H9 (cell line): Measurements from ENCODE around the gene PRKD2. TPM values are rescaled to one million over a fixed set of nuclear protein-coding genes. Genes with fewer than 3 reads are reported as not detected.

Experiments used
- DNase-seq: peaks from one replicate; pipeline ENCODE4 v3.0.0-alpha.2; 2017
- H2AFZ ChIP-seq: one replicate; pipeline ENCODE4 v1.6.1; 2013; ENCODE audit warnings: mild to moderate bottlenecking, low read length, control low read depth, moderate library complexity
- H2AK5ac ChIP-seq: 2 replicates; pipeline ENCODE4 v1.6.1; 2013; ENCODE audit warnings: low read length, control low read depth, mixed read lengths; ENCODE audit not compliant: insufficient read length
- H2BK120ac ChIP-seq: one replicate; pipeline ENCODE4 v1.6.1; 2013; ENCODE audit warnings: low read depth, mild to moderate bottlenecking, low read length, control low read depth, inconsistent platforms; ENCODE audit not compliant: poor library complexity, severe bottlenecking
- H2BK12ac ChIP-seq: 2 replicates; pipeline ENCODE4 v1.6.1; 2013; ENCODE audit warnings: low read length, control low read depth, mixed read lengths, low read depth; ENCODE audit not compliant: insufficient read length
- H2BK15ac ChIP-seq: 2 replicates; pipeline ENCODE4 v1.6.1; 2013; ENCODE audit warnings: low read depth, low read length, control low read depth
- H2BK20ac ChIP-seq: one replicate; pipeline ENCODE4 v1.6.1; 2013; ENCODE audit warnings: low read depth, mild to moderate bottlenecking, low read length, control low read depth, inconsistent platforms; ENCODE audit not compliant: poor library complexity, severe bottlenecking
- H2BK5ac ChIP-seq: 2 replicates; pipeline ENCODE4 v1.6.1; 2013; ENCODE audit warnings: low read length, control low read depth, mixed read lengths; ENCODE audit not compliant: insufficient read length
- H3K14ac ChIP-seq: 2 replicates; pipeline ENCODE4 v1.6.1; 2013; ENCODE audit warnings: low read length, control low read depth; ENCODE audit not compliant: insufficient read depth
- H3K18ac ChIP-seq: 2 replicates; pipeline ENCODE4 v1.6.1; 2013; ENCODE audit warnings: low read depth, mild to moderate bottlenecking, mixed read lengths, low read length, control low read depth; ENCODE audit not compliant: insufficient read length
- H3K23ac ChIP-seq: 2 replicates; pipeline ENCODE4 v1.6.1; 2013; ENCODE audit warnings: low read length, control low read depth, mixed read lengths, low read depth; ENCODE audit not compliant: insufficient read length
- H3K23me2 ChIP-seq: 2 replicates; pipeline ENCODE4 v1.6.1; 2013; ENCODE audit warnings: low read depth, mild to moderate bottlenecking, mixed read lengths, low read length, control low read depth; ENCODE audit not compliant: insufficient read length, poor library complexity, severe bottlenecking
- H3K27ac ChIP-seq: 2 replicates; pipeline ENCODE4 v1.5.1; 2013; ENCODE audit warnings: low read length, control low read depth, mixed read lengths, low read depth; ENCODE audit not compliant: insufficient read length
- H3K27me3 ChIP-seq: 2 replicates; pipeline ENCODE4 v1.6.1; 2013; ENCODE audit warnings: low read length, control low read depth, inconsistent platforms; ENCODE audit not compliant: insufficient read depth
- H3K4ac ChIP-seq: 2 replicates; pipeline ENCODE4 v1.6.1; 2013; ENCODE audit warnings: low read depth, mild to moderate bottlenecking, control low read depth, inconsistent platforms, low read length, moderate library complexity
- H3K4me1 ChIP-seq: 2 replicates; pipeline ENCODE4 v1.6.1; 2013; ENCODE audit warnings: low read length, control low read depth, inconsistent platforms; ENCODE audit not compliant: insufficient read depth
- H3K4me2 ChIP-seq: 2 replicates; pipeline ENCODE4 v1.6.1; 2013; ENCODE audit warnings: low read length, control low read depth, mixed read lengths; ENCODE audit not compliant: insufficient read length, insufficient read depth
- H3K56ac ChIP-seq: 2 replicates; pipeline ENCODE4 v1.6.1; 2013; ENCODE audit warnings: low read depth, mild to moderate bottlenecking, mixed read lengths, low read length, control low read depth; ENCODE audit not compliant: insufficient read length
- H3K79me1 ChIP-seq: 2 replicates; pipeline ENCODE4 v1.6.1; 2013; ENCODE audit warnings: low read depth, mild to moderate bottlenecking, moderate library complexity, low read length, control low read depth, inconsistent platforms; ENCODE audit not compliant: insufficient read depth, poor library complexity, severe bottlenecking
- H3K79me2 ChIP-seq: 2 replicates; pipeline ENCODE4 v1.6.1; 2013; ENCODE audit warnings: low read length, control low read depth, inconsistent platforms; ENCODE audit not compliant: insufficient read depth
- H3K9ac ChIP-seq: 2 replicates; pipeline ENCODE4 v1.6.1; 2013; ENCODE audit warnings: low read length, control low read depth, mixed read lengths; ENCODE audit not compliant: insufficient read length; ENCODE audit errors: extremely low read depth
- H3K9me3 ChIP-seq: one replicate; pipeline ENCODE4 v1.6.1; 2013; ENCODE audit warnings: low read depth, low read length, inconsistent platforms; ENCODE audit not compliant: control insufficient read depth
- H3T11ph ChIP-seq: one replicate; pipeline ENCODE4 v1.6.1; 2013; ENCODE audit warnings: mild to moderate bottlenecking, low read length, control low read depth, inconsistent platforms
- H4K20me1 ChIP-seq: one replicate; pipeline ENCODE4 v1.6.1; 2013; ENCODE audit not compliant: control insufficient read depth, insufficient read length, insufficient read depth
- H4K5ac ChIP-seq: 2 replicates; pipeline ENCODE4 v1.6.1; 2013; ENCODE audit warnings: low read depth, mild to moderate bottlenecking, mixed read lengths, low read length, control low read depth; ENCODE audit not compliant: insufficient read length
- H4K8ac ChIP-seq: replicated peaks from 2 replicates; pipeline ENCODE4 v1.6.1; 2013; ENCODE audit warnings: low read length, control low read depth, mixed read lengths, low read depth; ENCODE audit not compliant: insufficient read length
- H4K91ac ChIP-seq: 2 replicates; pipeline ENCODE4 v1.6.1; 2013; ENCODE audit warnings: low read depth, mild to moderate bottlenecking, moderate library complexity, mixed read lengths, low read length, control low read depth; ENCODE audit not compliant: insufficient read length
- H3K27ac Mint-ChIP-seq, 3 experiments: 2 replicates in 2 of 3; 3 replicates in 1 of 3; pipeline ENCODE4 v1.8.0; 2020 to 2021; ENCODE audit warnings: mixed read lengths in 3 of 3, mild to moderate bottlenecking in 1 of 3, moderate library complexity in 1 of 3
- H3K27me3 Mint-ChIP-seq: 2 replicates; pipeline ENCODE4 v1.8.0; 2021; ENCODE audit warnings: low read depth, mild to moderate bottlenecking, moderate library complexity, mixed read lengths
- H3K36me3 Mint-ChIP-seq, 3 experiments: 2 replicates in 2 of 3; 3 replicates in 1 of 3; pipeline ENCODE4 v1.8.0; 2020 to 2021; ENCODE audit warnings: low read depth in 3 of 3, mixed read lengths in 3 of 3; ENCODE audit not compliant: insufficient read depth in 1 of 3
- H3K4me1 Mint-ChIP-seq, 2 experiments: 2 replicates each; pipeline ENCODE4 v1.8.0; 2020; ENCODE audit warnings: mixed read lengths in 2 of 2
- H3K4me3 Mint-ChIP-seq, 2 experiments: 2 replicates in 1 of 2; 3 replicates in 1 of 2; pipeline ENCODE4 v1.8.0; 2020 to 2021; ENCODE audit warnings: mild to moderate bottlenecking in 2 of 2, mixed read lengths in 2 of 2, moderate library complexity in 1 of 2
- H3K9me3 Mint-ChIP-seq, 2 experiments: 2 replicates in 1 of 2; 3 replicates in 1 of 2; pipeline ENCODE4 v1.8.0; 2020; ENCODE audit warnings: mild to moderate bottlenecking in 2 of 2, mixed read lengths in 2 of 2, moderate library complexity in 1 of 2
- CTCF ChIP-seq: fragments of 200-600 bp; sonication (generic); conservative IDR thresholded peaks from 3 replicates; pipeline ENCODE4 v1.8.0; 2021; ENCODE audit warnings: antibody characterized with exemption, mild to moderate bottlenecking
- WGBS: extraction: QIAGEN DNeasy Blood & Tissue Kit; methylation state at CpG from one replicate; pipeline ENCODE4 v1.1.7; 2013; ENCODE audit warnings: missing lambda C conversion rate, low lambda C conversion rate, mixed read lengths; ENCODE audit not compliant: insufficient read length; ENCODE audit errors: extremely low coverage; 5-methylcytosine and 5-hydroxymethylcytosine counted together
- total RNA-seq: library from RNA; stranded (reverse); gene quantifications from 2 replicates; pipeline ENCODE4 v1.2.1, GENCODE V29; 2021

The PRKD2 gene
- total RNA-seq, 1 experiment from 2014 or later, result 60.7 TPM

GRCh38 chr19:46710687-46711086 lies 6.2 kb downstream of the PRKD2 start:
- peaks cover 3% of the 10 kb centered on the region for H3K79me1 ChIP-seq
- H3K27ac Mint-ChIP-seq, result peak overlapping the region in 1 of 3 experiments; percentile 90; a peak in 3 of 7 replicates
- H3K79me2 ChIP-seq, result no peaks in the 10 kb centered on the region; the same call in 1 of the 2 replicates
- H3K4me1 ChIP-seq, result no peaks in the 10 kb centered on the region; the same call in 1 of the 2 replicates
- no peak for TF ChIP-seq CTCF
- no peak overlapping the region for H2AFZ ChIP-seq
- H3K9me3 Mint-ChIP-seq, result no peaks in the 10 kb centered on the region
- no peaks in the 10 kb centered on the region for H3K27me3 Mint-ChIP-seq
- H3T11ph ChIP-seq, result no peak overlapping the region
- no peak overlapping the region; a peak in 1 of 5 replicates for H3K4me3 Mint-ChIP-seq
- H3K36me3 Mint-ChIP-seq, result peaks cover 20 to 53% (median 48%) of the 10 kb centered on the region in 3 experiments
- no peak overlapping the region for H2BK20ac ChIP-seq
- no peak overlapping the region for H3K23ac ChIP-seq
- no CpG with 5 or more reads among the region's 25 CpGs for WGBS
- peaks cover 4% of the 10 kb centered on the region for H3K23me2 ChIP-seq
- no peak overlapping the region for H3K18ac ChIP-seq
- H4K5ac ChIP-seq, result no peak overlapping the region
- peaks cover 15 to 23% of the 10 kb centered on the region in 2 experiments for H3K4me1 Mint-ChIP-seq
- no peaks in the 10 kb centered on the region for H3K27me3 ChIP-seq
- H3K14ac ChIP-seq, result no peak overlapping the region
- H3K9me3 ChIP-seq, result no peaks in the 10 kb centered on the region
- no peak overlapping the region for H3K9ac ChIP-seq
- H4K20me1 ChIP-seq, result no peaks in the 10 kb centered on the region
- no peak overlapping the region for H2BK120ac ChIP-seq
- H3K4me2 ChIP-seq, result no peak overlapping the region
- DNase-seq, result peak; percentile 94
- no peak overlapping the region for H2BK5ac ChIP-seq
- H4K91ac ChIP-seq, result no peak overlapping the region
- no peak overlapping the region for H3K4ac ChIP-seq
- H2BK12ac ChIP-seq, result no peak overlapping the region
- no peak overlapping the region for H3K56ac ChIP-seq
- H3K27ac ChIP-seq, result no peak overlapping the region
- no peak overlapping the region for H2BK15ac ChIP-seq
- no peak overlapping the region for H4K8ac ChIP-seq
- H2AK5ac ChIP-seq, result no peak overlapping the region
